Lower leg skin (tissue), 4 donors: Measurements from ENCODE around the gene KCTD4. TPM values are rescaled to one million over a fixed set of nuclear protein-coding genes. Genes with fewer than 3 reads are reported as not detected.

Source experiments
- DNase-seq, 2 donors: peaks; one replicate each; pipeline ENCODE4 v3.0.0-alpha.2; 2019; ENCODE audit warnings: low spot score in 2 of 2
- H3K4me3 ChIP-seq: fragments of 200-600 bp; sonication (generic); 2 replicates; pipeline ENCODE4 v1.5.1; 2017; ENCODE audit warnings: mild to moderate bottlenecking, low read depth; ENCODE audit not compliant: poor library complexity, severe bottlenecking
- POLR2A ChIP-seq, 2 donors: fragments of 450-650 bp; IDR thresholded peaks; one replicate each; pipeline ENCODE4 v1.6.1; 2016 to 2017; ENCODE audit warnings: antibody characterized with exemption in 2 of 2, mild to moderate bottlenecking in 1 of 2, moderate library complexity in 1 of 2
- WGBS, 2 donors: methylation state at CpG; one replicate each; pipeline ENCODE4 v1.1.5; 2018; 5-methylcytosine and 5-hydroxymethylcytosine counted together
- intact Hi-C: fragments of 100-400 bp; cut with DNase I; formaldehyde crosslinking; loops from one replicate; pipeline ENCODE4 v1.15.0; 2023; ENCODE audit warnings: low total_unique reads
- total RNA-seq, 4 donors: library from RNA; depleted of rRNA; stranded (reverse); fragments of >200 nt; gene quantifications; one replicate each; pipeline ENCODE4 v1.1.0, GENCODE V29; 2016
- TF ChIP-seq, protein P1 (sequence below), 3 donors: fragments of 450-650 bp; IDR thresholded peaks; one replicate each; pipeline ENCODE4 v1.5.1; 2016; ENCODE audit warnings: antibody characterized with exemption in 3 of 3, mild to moderate bottlenecking in 3 of 3, moderate library complexity in 2 of 3

The KCTD4 gene
- total RNA-seq, 4 donors from 2014 or later: 2.1 to 7.9 (median 4.8) TPM

DNA sequence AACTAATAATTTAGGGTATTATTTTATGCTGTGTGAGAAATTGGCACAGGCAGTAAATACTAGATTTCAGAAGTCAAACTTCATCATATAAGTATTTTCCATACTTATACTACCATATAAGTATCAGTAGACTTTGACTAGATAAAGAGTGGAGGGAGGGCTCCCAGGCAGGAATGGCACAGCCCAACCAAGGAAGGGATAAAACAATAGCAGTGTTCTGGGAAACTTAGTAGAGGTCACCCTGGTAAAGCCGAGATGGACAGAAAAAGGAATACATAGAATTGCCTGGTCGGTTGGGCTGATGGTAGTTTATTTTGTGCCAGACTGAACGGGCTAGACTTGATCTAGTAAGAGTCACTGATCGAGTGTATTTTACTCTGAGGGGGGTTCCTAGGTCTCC is 19.6 kb upstream of the KCTD4 start:
- 92% methylated on average over 4 of the region's 4 CpGs for WGBS, 2 donors
- intact Hi-C loops: no loop called here
- no peak for DNase-seq
- no peak overlapping the region for H3K4me3 ChIP-seq
- TF ChIP-seq, protein P1, sequence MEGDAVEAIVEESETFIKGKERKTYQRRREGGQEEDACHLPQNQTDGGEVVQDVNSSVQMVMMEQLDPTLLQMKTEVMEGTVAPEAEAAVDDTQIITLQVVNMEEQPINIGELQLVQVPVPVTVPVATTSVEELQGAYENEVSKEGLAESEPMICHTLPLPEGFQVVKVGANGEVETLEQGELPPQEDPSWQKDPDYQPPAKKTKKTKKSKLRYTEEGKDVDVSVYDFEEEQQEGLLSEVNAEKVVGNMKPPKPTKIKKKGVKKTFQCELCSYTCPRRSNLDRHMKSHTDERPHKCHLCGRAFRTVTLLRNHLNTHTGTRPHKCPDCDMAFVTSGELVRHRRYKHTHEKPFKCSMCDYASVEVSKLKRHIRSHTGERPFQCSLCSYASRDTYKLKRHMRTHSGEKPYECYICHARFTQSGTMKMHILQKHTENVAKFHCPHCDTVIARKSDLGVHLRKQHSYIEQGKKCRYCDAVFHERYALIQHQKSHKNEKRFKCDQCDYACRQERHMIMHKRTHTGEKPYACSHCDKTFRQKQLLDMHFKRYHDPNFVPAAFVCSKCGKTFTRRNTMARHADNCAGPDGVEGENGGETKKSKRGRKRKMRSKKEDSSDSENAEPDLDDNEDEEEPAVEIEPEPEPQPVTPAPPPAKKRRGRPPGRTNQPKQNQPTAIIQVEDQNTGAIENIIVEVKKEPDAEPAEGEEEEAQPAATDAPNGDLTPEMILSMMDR (IDR thresholded peaks at IDR 0.05): no peak

DNA sequence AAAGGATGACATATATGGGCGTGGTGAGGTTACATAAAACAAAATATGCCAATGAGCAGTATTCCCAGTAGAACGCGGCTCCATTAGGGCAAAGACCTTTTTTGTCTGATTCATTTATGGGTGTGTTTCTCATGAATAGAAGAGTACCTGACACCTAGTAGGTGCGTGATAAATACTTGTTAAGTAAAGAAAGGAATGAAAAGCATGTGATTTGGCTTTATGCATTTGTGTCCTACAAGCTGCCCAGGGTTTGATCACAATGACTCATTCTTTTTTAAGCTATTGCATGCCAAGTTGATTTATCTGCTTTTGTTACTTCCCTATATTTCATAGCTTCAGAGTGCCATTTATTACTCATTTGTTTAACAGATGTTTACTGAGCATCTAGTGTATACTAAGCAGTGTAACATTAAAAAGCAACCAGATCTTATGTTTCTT is 19.1 kb upstream of the KCTD4 start:
- TF ChIP-seq POLR2A (IDR thresholded peaks at IDR 0.05): no peak
- TF ChIP-seq, protein P1 (IDR thresholded peaks at IDR 0.05): no peak
- WGBS, 2 donors: 15 to 21% methylated on average over 4 of the region's 4 CpGs
- no peak overlapping the region for H3K4me3 ChIP-seq
- no peak for DNase-seq
- intact Hi-C loops: no loop called here

DNA sequence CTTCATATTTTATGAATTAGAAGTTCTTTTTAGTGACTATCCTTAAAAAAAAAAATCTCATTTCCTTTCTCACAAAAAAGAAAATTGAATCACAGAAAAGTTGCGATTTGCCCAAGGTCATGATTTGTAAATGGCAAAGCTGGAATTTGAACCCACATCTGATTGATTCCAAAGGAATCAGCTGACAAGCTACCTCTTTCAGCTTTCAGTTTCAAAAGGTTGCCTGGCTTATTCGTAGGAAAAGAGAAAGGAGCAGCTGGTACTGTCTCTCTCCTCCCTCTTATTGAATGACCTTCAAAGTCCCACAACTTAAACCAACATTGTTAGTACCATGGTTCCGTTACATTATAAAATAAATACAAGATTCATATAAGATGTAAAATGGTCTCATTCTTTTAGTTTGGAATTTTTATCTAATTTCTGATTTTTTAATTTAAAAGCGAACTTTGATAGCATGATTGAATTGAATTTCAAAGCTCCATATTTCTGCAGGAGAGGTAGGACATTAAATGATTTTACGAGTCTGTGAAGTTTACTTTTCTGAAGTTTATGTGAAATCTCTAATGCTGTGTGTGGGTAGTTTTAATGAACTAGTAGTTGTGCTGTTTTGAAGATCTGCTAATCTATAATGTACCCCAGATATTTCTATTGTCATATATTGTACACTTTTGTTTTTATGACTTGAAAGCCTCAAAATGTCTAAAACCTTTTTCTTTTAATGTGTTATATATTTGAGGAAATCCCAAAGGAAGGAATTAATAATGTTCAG is 18.5 kb upstream of the KCTD4 start:
- WGBS, 2 donors: 59 to 63% methylated on average over 5 of the region's 5 CpGs
- no peak for DNase-seq
- intact Hi-C loops: no loop called here

DNA sequence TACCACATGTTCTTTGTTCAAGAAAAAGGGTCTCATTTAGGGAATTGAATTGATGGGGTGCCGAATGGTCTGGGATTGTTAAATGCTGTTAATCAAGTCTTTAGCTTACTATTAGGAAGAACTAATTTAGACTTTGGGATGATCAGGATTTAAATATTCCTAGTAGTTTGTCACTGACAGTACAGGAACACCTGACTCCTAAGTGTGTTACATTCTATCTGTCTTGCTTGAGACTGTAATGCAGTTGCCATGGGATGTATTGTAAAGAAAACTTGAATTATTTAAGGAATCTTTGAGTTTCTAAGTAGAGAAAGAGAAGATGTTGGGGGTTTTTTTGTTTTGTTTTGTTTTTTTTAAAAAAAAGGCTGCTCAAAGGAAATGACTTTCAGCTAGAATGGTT is 17.8 kb upstream of the KCTD4 start:
- no peak for DNase-seq
- intact Hi-C loops: no loop called here
- H3K4me3 ChIP-seq: no peak overlapping the region
- no peak for TF ChIP-seq POLR2A (IDR thresholded peaks at IDR 0.05)
- TF ChIP-seq, protein P1 (IDR thresholded peaks at IDR 0.05): no peak
- WGBS, 2 donors: 82 to 88% methylated on average over 1 of the region's 1 CpG

More for the DNA sequence above, 18.5 kb upstream of the KCTD4 start:
- TF ChIP-seq, protein P1 (IDR thresholded peaks at IDR 0.05): no peak
- no peak for TF ChIP-seq POLR2A (IDR thresholded peaks at IDR 0.05)
- no peak overlapping the region for H3K4me3 ChIP-seq

DNA sequence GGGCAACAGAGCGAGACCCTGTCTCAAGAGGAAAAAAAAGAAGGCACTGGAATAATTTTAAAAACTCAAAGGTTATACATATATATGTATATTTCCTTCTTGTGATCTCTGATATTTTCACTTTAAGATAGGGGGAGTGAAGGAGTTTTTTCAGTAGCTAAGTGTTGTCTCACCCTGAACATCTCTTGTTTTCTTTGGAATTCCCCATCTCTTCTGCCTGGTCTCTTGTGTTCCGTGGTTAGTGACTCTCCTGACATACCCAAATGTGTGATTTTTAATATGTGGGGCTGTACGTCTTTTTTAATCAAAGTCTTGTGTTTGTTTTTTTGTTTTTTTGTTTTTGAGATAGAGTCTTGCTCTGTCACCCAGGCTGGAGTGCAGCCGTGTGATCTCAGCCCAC is 15.3 kb upstream of the KCTD4 start:
- no peak for DNase-seq
- intact Hi-C loops: no loop called here
- WGBS, 2 donors: 89% methylated on average over 4 of the region's 4 CpGs
- TF ChIP-seq, protein P1 (IDR thresholded peaks at IDR 0.05): no peak
- no peak for TF ChIP-seq POLR2A (IDR thresholded peaks at IDR 0.05)
- H3K4me3 ChIP-seq: no peak overlapping the region
